ENCODE measurements around the gene METRN. TPM values are rescaled to one million over a fixed set of nuclear protein-coding genes. Genes with fewer than 3 reads are reported as not detected.

METRN gene
- total and polyA plus RNA-seq, 8 donors, result 9.3 to 57.3 (median 15.4) TPM

DNA sequence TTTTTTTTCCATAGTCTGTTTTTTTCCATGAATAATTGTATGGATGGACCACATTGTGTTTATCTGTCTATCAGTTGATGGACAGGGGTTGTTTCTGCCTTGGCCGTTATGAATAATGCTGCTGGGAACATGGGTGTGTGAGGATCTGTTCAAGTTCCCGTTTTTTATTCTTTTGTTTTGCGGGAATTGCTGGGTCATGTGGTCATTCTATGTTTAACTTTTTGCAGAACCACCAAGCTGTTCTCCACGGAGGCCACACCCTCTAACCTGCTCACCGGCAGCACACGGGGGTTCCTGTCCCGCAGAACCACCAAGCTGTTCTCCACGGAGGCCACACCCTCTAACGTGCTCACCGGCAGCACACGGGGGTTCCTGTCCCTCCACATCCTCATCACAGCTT is 39.7 kb downstream of the METRN start:
- peak overlapping the region in 1 of 2 donors; percentile 30 for H3K27ac ChIP-seq
- H3K9me3 ChIP-seq, result no peaks in the 10 kb centered on the region
- no peaks in the 10 kb centered on the region for H3K36me3 ChIP-seq
- ATAC-seq (peak; percentile 15), DNase-seq (no peak)
- peaks cover 0 to 28% of the 10 kb centered on the region in 2 donors for H3K27me3 ChIP-seq
- H3K4me3 ChIP-seq, result no peak overlapping the region
- intact Hi-C loops (cut with DNase I), result no loop called here
- H3K4me1 ChIP-seq, result peaks cover 0 to 14% of the 10 kb centered on the region in 2 donors
- TF ChIP-seq, protein P1, sequence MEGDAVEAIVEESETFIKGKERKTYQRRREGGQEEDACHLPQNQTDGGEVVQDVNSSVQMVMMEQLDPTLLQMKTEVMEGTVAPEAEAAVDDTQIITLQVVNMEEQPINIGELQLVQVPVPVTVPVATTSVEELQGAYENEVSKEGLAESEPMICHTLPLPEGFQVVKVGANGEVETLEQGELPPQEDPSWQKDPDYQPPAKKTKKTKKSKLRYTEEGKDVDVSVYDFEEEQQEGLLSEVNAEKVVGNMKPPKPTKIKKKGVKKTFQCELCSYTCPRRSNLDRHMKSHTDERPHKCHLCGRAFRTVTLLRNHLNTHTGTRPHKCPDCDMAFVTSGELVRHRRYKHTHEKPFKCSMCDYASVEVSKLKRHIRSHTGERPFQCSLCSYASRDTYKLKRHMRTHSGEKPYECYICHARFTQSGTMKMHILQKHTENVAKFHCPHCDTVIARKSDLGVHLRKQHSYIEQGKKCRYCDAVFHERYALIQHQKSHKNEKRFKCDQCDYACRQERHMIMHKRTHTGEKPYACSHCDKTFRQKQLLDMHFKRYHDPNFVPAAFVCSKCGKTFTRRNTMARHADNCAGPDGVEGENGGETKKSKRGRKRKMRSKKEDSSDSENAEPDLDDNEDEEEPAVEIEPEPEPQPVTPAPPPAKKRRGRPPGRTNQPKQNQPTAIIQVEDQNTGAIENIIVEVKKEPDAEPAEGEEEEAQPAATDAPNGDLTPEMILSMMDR (IDR thresholded peaks at IDR 0.05), result no peak

DNA sequence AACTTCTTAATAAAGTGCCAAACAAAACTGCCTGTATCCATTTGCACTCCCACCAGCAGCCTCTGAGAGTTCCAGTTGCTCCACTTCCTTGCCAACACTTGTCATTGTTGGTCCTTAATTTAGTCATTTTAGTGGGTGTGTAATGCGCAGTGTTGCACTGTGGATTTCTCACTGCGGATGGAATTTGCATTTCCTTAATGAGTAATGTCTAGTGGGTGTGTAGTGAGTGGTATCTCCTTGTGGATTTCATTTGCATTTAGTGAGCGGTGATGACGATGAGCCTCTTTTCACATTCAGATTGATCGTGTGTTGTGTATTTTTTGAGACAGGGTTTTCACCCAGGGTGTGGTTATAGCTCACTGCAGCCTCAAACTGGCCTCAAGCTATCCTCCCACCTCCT is 41.5 kb downstream of the METRN start:
- H3K27me3 ChIP-seq, result peaks cover 0 to 28% of the 10 kb centered on the region in 2 donors
- ATAC-seq (no peak), DNase-seq (no peak)
- H3K36me3 ChIP-seq, result no peaks in the 10 kb centered on the region
- H3K27ac ChIP-seq, result no peak overlapping the region
- intact Hi-C loops (cut with DNase I), result no loop called here
- no peaks in the 10 kb centered on the region for H3K9me3 ChIP-seq
- H3K4me1 ChIP-seq, result peaks cover 0 to 14% of the 10 kb centered on the region in 2 donors
- H3K4me3 ChIP-seq, result no peak overlapping the region
- TF ChIP-seq, protein P1 (IDR thresholded peaks at IDR 0.05), result no peak

DNA sequence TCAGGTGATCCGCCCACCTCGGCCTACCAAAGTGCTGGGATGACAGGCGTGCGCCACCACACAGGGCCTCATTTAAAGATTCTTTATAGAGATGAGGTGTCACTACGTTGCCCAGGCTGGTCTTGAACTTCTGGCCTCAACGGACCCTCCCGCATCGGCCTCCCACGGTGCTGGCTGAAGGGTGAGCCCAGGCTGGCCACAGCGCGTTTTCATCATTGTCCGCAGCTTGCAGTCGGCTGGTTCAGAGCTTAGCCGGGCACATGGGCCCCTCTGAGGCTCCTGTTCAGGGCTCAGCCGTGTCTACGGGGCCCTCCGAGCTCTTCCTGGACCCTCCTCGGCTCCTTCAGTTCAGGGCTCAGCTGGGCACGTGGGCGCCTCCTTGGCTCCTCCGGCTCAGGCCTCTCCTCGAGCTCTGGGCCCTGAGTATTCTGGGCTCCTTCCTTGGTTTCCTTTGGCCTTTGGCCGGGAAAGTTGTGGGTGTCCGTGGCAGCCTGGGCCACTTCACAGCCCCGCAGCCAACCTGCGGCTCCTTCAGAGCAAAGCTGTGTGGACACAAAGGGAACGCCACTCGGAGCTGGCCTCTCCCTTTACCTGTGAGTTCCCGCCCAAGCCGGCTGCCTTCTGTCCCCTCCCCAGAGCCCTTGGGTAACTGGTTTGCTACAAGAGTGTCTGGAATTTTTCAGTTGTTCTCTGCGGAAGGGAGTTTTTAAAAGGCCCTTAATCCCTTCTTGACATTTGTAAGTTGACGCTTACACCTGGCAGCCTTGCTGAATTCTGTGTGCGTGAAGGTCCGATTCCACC is 44.4 kb downstream of the METRN start:
- Histone ChIP-seq H3K27me3 (peaks cover 0 to 36% of the 10 kb centered on the region in 2 donors), H3K4me3 (no peak overlapping the region), H3K27ac (peak overlapping the region; percentile 61 to 84), H3K9me3 (no peaks in the 10 kb centered on the region), H3K36me3 (no peaks in the 10 kb centered on the region), H3K4me1 (peaks cover 0 to 10% of the 10 kb centered on the region in 2 donors)
- DNase-seq, result peak; percentile 30 to 88 (median 84)
- ATAC-seq, result peak; percentile 78
- intact Hi-C loops (cut with DNase I), result no loop called here
- TF ChIP-seq, protein P1 (IDR thresholded peaks at IDR 0.05), result no peak

DNA sequence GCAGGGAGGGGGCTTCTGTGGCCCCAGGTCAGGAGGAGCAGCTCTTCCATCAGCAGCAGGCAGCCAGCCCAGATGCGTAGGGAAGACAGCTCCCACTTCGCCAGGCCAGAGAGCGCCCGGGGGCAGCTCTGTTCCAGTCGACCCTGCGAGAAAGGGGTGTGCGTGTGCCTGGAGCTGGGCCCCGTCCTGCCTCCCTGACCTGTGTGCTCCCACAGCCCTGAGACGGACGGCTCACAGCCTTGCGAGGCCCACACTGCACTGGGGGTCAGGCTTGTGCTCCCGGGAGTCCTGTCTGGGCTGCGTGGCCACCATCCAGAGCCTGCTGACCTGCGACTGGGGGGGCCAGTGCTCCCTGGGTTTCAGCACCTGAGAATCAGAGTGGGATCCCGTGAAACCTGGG is 45.1 kb downstream of the METRN start:
- H3K27me3 ChIP-seq, result peaks cover 0 to 40% of the 10 kb centered on the region in 2 donors
- intact Hi-C loops (cut with DNase I), result no loop called here
- H3K9me3 ChIP-seq, result no peaks in the 10 kb centered on the region
- DNase-seq (peak in 1 of 4 donors; percentile 68), ATAC-seq (peak; percentile 7)
- H3K4me1 ChIP-seq, result peaks cover 0 to 3% of the 10 kb centered on the region in 2 donors
- H3K4me3 ChIP-seq, result no peak overlapping the region
- no peaks in the 10 kb centered on the region for H3K36me3 ChIP-seq
- peak overlapping the region; percentile 20 to 84 for H3K27ac ChIP-seq
- TF ChIP-seq, protein P1 (IDR thresholded peaks at IDR 0.05), result no peak

DNA sequence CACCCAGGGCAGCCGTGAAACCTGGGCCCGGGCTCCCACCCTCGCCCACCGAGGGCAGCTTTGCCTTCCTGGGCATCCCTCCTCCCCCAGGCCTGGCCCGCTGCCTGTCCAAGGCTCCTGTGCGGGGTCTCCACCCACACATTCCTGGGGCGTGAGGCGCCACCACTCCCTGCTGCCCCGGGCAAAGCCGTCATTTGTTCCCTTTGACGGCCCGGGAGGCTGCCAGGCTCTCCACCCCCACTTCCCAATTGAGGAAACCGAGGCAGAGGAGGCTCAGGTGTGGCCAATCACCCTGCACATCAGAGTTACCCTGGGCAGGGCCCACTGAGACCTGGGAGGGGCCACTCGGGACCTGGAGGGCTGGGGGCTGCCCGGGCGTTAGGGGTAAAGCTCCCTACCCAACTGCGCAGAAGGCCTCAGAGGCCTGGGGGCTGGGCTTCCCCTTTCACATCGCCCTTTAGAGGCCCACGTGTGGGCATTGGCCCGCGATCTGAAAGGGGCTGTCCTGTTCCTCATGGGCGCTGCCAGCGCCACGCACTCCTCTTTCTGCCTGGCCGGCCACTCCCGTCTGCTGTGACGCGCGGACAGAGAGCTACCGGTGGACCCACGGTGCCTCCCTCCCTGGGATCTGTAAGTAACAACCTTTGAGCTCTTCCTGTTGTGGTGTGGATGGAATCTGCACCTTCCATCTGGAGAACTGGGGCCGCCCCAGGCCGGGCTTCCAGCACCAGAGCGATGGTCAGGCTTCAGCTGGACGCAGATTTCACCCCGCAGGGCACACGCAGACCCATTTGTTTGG is 45.8 kb downstream of the METRN start, which contains the start of gene MSLN:
TSS of gene MSLN (plus strand) at position 190 of the 799 bp plus-strand sequence. CDS start 1,947 bp downstream, outside the sequence.
- H3K36me3 ChIP-seq, result no peaks in the 10 kb centered on the region
- no peaks in the 10 kb centered on the region for H3K9me3 ChIP-seq
- ATAC-seq (peak; percentile 64), DNase-seq (peak in 3 of 4 donors; percentile 48 to 84 (median 66))
- H3K27ac ChIP-seq, result peak within 1 kb of the TSS; percentile 20 to 84
- H3K4me1 ChIP-seq, result no peaks in the 10 kb centered on the region
- TF ChIP-seq, protein P1 (IDR thresholded peaks at IDR 0.05), result no peak
- H3K4me3 ChIP-seq, result peak within 1 kb of the TSS; percentile 13 to 20
- intact Hi-C loops (cut with DNase I), result no loop called here
- H3K27me3 ChIP-seq, result peaks cover 0 to 38% of the 10 kb centered on the region in 2 donors

Measured in left lung (tissue), 10 donors.